Suppressor macrophage (primary cell): ENCODE measurements around the gene PCSK2.

Experiments
- DNase-seq, 4 experiments: peaks; one replicate each; pipeline ENCODE4 v3.0.0-alpha.2; 2020 to 2022

The PCSK2 gene

DNA sequence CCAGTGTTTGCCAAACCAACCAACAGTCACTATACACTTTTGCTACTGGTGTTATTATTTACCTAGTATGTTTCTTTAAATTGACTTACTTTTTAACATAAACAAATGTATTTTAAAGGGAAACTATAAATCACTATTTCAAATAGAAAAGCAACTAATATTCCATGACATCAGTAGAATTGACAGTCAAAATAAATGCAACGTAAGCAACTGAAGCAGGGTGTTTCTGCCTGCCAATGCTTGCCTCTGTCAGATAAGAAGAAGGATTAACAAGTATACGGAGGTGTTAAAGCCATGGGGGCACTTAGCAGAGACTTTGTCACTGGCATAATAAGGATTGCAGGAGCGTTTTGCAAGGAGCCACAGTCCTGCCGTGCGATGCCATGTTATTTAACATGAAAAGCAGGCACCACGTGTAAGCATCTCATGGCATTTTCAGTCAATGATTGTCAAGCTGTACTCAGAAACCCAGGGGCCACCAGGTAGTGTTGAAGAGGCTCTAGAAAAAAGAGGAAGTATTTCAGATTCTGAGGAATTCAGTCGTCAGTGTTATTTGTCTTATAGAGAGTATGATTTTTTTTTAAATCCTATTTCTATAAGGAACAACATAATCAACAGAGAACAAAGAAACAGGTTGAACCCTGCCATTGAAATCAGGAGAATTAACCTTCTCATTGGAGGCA is 172.6 kb downstream of the PCSK2 start:
- DNase-seq, result no peak

GRCh38 chr20:17403461-17403860 is 176.6 kb downstream of the PCSK2 start:
- DNase-seq, result no peak

DNA sequence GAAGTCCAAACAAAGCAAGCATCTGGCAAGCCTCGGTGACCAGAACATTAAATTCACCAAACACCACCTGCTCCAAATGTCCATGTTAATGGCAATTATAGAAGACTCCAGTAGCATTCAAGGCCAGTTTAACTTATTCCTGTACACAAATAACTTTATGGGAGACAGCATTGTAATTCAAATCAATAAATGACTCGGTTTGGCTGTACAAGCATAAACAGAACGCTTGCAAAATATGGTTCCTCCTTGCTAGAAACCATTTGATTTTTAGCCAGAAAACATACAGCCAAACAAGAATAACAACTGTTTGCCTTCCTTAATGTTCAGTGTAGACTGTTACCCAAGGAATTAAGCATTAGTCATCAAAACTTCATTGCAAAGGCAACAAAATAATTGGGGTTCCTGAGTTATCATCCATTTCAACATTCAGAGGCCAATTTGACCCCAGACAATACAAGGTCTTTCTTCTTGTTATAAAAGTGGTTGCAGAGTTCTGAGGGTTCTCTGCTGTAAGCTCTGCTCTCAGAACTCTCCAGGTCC is 179.3 kb downstream of the PCSK2 start:
- DNase-seq, result no peak

- DNase-seq, result peak in 1 of 4 experiments; percentile 5
Observed at GRCh38 chr20:17407550-17407949, 180.7 kb downstream of the PCSK2 start.

- no peak for DNase-seq
Observed at GRCh38 chr20:17417225-17417624, 190.4 kb downstream of the PCSK2 start.

DNA sequence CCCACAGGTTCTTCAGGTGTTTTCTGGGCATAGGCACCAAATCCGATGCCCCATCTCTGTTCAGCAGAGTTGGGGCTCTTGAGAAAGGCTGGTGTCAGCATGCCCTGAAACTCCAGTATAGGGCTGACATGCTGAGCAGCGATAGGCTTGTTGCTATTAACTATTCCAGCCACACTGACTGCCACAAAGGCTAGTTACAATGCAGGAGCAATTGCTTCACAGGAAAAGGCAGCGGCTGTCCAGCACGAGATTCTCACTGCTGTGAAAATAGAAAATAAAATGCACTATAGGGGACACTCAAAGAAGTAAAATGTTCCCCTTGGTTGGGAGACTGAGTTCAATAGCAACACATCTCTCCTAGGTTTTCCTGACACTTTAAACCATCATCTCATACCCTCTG is 191.9 kb downstream of the PCSK2 start:
- DNase-seq, result no peak

- no peak for DNase-seq
Observed at GRCh38 chr20:17419479-17420041, 192.7 kb downstream of the PCSK2 start.

DNA sequence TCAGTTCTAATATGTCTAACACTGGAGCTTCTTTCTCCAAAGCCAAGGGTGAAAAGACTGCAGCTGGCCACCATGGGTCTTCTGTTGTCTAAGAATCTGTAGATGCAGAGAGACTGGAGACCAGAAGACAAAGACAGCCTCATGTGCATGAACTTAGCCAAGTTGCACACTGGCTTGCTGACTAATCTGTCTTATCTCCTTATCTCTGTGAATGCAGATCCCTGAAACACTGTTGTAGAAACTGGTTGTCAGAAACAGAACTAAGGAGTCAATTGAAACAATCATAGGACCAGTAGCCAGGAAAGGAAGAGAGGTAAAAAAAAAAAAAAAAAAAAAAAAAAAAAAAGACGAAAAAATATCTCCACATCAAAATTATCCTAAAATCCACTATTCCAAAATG is 194.7 kb downstream of the PCSK2 start:
- DNase-seq, result no peak

DNA sequence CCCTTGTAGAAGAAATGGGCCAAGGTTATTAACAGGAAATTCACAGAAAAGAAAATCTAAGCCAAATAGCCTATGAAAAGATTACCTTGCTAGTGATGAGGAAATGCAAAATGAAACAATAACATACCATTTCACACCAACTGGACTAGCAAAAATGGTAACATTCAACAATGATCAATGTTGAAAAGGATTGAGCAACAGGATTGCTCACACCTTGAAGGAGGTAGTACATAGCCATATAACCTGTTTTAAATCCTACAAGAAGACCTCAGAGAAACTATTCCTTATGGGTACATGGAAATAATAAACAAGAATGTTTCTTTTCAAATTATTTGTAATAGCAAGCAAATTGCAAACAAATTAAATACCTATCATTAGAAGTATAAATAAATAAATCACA is 196.9 kb downstream of the PCSK2 start:
- no peak for DNase-seq

DNA sequence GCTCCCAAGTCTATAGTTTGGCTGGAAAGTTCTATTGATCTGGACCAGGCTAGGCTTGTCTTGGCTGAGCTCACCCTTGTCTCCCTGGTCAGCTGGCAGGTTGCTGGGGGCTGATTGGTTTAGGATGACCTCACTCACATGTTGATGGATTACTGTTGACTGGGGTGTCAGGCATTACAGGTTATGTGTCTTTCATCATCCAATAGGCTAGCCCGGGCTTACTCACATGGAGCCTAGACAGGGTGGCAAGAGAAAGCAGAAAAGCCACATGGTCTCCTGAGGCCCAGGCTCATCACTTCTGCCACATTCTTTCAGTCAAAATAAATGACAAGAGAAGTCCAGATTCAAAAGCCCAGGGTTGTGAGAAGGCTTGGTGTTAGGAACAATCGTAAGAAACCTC is 200.8 kb downstream of the PCSK2 start:
- DNase-seq, result no peak

- DNase-seq, result no peak
Observed at GRCh38 chr20:17430125-17430950, 203.5 kb downstream of the PCSK2 start.

- peak; percentile 52 to 74 (median 66) for DNase-seq
Observed at GRCh38 chr20:17431621-17432364, 205.0 kb downstream of the PCSK2 start.

GRCh38 chr20:17436664-17437063 is 209.8 kb downstream of the PCSK2 start:
- DNase-seq, result no peak

GRCh38 chr20:17437251-17437650 is 210.4 kb downstream of the PCSK2 start:
- DNase-seq, result no peak

DNA sequence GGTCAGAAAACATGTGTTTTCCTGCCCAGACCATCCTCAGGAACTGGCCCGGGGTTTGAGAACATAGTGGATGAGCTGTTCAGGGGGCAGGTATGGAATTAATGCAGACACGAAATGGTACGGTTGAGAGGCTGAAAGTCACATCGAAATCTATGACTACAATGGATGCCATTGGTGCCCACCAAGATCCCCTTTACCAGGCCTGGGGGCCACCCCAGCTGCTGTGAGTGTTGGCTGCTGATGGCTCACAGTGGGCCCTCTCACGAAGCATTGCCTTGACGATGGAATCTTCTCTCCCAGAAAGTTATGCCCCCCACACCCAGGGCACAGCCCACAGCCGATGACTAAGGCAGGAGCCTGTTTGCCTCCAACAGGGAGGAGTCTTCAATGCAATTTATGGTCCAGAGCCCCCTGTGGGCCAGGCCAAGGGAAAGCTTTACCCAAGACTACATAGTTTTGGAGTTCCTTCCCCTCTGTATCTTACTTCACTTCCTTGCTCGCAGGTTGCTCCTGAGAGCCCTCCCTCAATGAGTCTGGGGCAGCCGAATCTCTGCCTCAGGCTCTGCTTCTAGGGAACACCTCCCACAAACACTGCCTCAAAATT is 211.7 kb downstream of the PCSK2 start:
- DNase-seq, result no peak

GRCh38 chr20:17439616-17440296 is 212.9 kb downstream of the PCSK2 start:
- no peak for DNase-seq

- no peak for DNase-seq
Observed at GRCh38 chr20:17441745-17442144, 214.9 kb downstream of the PCSK2 start.

DNA sequence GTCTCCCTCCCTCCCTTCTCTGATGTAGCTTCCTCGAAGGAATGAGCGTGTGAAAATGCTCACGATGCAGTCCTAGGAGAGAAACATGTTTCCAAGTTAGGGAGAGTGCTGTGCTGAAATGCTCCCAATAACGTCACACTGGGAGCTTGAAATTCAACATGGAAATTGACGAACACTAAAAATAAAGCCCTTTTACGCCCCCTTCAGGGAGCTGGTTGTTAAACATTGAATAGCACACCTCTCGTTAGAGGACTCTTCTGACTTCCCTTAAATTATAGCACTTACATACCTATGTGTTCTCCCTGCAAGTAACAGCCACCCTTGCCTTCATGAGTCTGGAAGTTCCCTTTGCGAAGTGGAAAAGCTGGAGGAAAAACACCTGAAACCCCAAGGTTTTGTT is 215.7 kb downstream of the PCSK2 start:
- DNase-seq, result no peak

DNA sequence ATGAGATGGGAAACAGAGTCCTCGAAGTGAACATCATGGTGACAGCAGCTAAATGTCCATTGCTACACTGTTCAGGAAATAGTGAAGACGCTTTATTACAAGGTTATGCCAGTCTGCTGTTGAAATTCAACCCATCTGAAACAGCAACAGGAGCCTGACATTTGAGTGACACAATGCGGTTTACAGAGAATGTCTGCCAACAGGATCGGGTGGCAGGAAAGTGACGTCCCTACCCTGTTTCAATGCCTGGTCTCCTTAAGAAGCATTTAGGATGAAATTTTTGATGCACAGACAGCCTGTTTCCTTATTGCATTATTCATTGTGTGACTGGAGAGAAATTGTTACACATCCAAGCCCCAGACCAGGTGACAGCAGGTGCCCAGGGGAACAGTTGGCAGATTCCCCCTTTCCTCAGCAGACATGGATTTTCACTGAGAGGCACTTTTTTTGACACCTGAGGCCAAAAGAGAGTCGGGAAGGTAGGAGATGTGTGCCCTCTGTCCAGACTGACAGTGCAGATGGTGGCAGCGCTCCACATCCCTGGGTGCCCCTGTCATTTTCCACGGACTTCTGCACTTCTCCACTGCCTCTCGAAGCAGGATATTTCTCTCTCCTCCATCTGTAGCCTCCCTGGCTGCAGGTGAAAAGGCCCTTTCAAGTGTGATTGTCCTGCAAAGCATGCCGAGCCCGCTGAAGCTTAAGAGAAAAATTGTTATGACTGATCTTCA is 216.5 kb downstream of the PCSK2 start:
- DNase-seq, result no peak

- DNase-seq, result no peak
Observed at GRCh38 chr20:17444091-17444490, 217.3 kb downstream of the PCSK2 start.

DNA sequence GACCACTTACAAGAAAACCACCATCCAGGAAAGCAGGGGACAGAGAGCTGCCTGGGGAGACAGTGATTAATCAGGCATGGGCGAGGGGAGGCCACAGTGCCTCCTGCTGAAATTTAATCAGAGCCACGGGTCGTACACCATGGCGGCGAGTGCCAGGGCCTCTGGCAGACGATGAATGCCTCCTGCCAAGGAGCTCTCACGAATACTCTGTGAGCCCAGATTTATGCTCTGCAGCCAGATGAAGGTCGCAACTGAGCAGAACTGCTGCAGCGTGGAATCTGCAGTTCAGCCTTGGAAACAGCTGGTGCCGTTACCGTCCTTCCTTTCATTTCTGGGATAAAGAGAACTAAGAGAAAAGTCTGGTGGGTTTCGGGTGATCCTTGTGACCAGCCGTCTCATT is 218.7 kb downstream of the PCSK2 start:
- DNase-seq, result no peak
